Neuronal stem cell (in vitro differentiated cells): ENCODE data around the gene COG1.

Source experiments
- DNase-seq: peaks from one replicate; pipeline ENCODE4 v3.0.0-alpha.2; 2013; ENCODE audit warnings: low spot score
- H2AFZ ChIP-seq: one replicate; pipeline ENCODE4 v1.6.1; 2013; ENCODE audit warnings: mild to moderate bottlenecking, low read length, inconsistent platforms
- H2AK5ac ChIP-seq: 2 replicates; pipeline ENCODE4 v1.6.1; 2013; ENCODE audit warnings: low read depth, mild to moderate bottlenecking, inconsistent platforms, low read length, moderate library complexity, mixed read lengths
- H2BK120ac ChIP-seq: 2 replicates; pipeline ENCODE4 v1.6.1; 2013; ENCODE audit warnings: low read depth, mild to moderate bottlenecking, inconsistent platforms, low read length, moderate library complexity, mixed read lengths
- H2BK12ac ChIP-seq: one replicate; pipeline ENCODE4 v1.6.1; 2013; ENCODE audit warnings: low read length, inconsistent platforms
- H2BK15ac ChIP-seq: 2 replicates; pipeline ENCODE4 v1.6.1; 2013; ENCODE audit warnings: mild to moderate bottlenecking, low read length, inconsistent platforms, mixed read lengths
- H2BK5ac ChIP-seq: one replicate; pipeline ENCODE4 v1.6.1; 2013; ENCODE audit warnings: inconsistent platforms, mild to moderate bottlenecking, low read length, moderate library complexity
- H3K14ac ChIP-seq: one replicate; pipeline ENCODE4 v1.6.1; 2013; ENCODE audit warnings: low read length, inconsistent platforms
- H3K18ac ChIP-seq: 2 replicates; pipeline ENCODE4 v1.6.1; 2013; ENCODE audit warnings: low read length, inconsistent platforms
- H3K23ac ChIP-seq: 2 replicates; pipeline ENCODE4 v1.6.1; 2013; ENCODE audit warnings: low read depth, mild to moderate bottlenecking, mixed read lengths, low read length, inconsistent platforms; ENCODE audit not compliant: poor library complexity
- H3K27ac ChIP-seq: replicated peaks from 3 replicates; pipeline ENCODE4 v1.5.1; 2013; ENCODE audit warnings: low read length, inconsistent platforms
- H3K27me3 ChIP-seq, 3 experiments: 2 replicates each; pipeline ENCODE4 v1.6.1; 2013; ENCODE audit warnings: low read length in 3 of 3, mild to moderate bottlenecking in 2 of 3, inconsistent platforms in 1 of 3, low read depth in 1 of 3, mixed read lengths in 1 of 3, moderate library complexity in 1 of 3; ENCODE audit not compliant: control insufficient read depth in 3 of 3, insufficient read depth in 3 of 3
- H3K36me3 ChIP-seq, 2 donors: replicated peaks in 1 of 2; 2 replicates each; pipeline ENCODE4 v1.6.1; 2013; ENCODE audit warnings: low read length in 2 of 2; ENCODE audit not compliant: control insufficient read depth in 2 of 2, insufficient read depth in 2 of 2
- H3K4ac ChIP-seq: 2 replicates; pipeline ENCODE4 v1.6.1; 2013; ENCODE audit warnings: inconsistent platforms, mild to moderate bottlenecking, low read length, moderate library complexity
- H3K4me1 ChIP-seq, 2 donors: 1 replicate in 1 of 2; 2 replicates in 1 of 2; pipeline ENCODE4 v1.6.1; 2013; ENCODE audit warnings: low read length in 2 of 2, low read depth in 1 of 2; ENCODE audit not compliant: control insufficient read depth in 2 of 2, insufficient read depth in 1 of 2
- H3K4me2 ChIP-seq: one replicate; pipeline ENCODE4 v1.6.1; 2013; ENCODE audit warnings: mild to moderate bottlenecking, low read length, inconsistent platforms; ENCODE audit not compliant: insufficient read depth, poor library complexity, severe bottlenecking
- H3K4me3 ChIP-seq, 2 donors: 2 replicates each; pipeline ENCODE4 v1.5.1; 2013; ENCODE audit warnings: low read length in 2 of 2, mild to moderate bottlenecking in 2 of 2, inconsistent platforms in 1 of 2, moderate library complexity in 1 of 2
- H3K79me1 ChIP-seq: one replicate; pipeline ENCODE4 v1.6.1; 2013; ENCODE audit warnings: low read depth, mild to moderate bottlenecking, inconsistent platforms, low read length, moderate library complexity
- H3K9ac ChIP-seq: one replicate; pipeline ENCODE4 v1.6.1; 2013; ENCODE audit warnings: mild to moderate bottlenecking, low read depth, low read length, inconsistent platforms; ENCODE audit not compliant: poor library complexity
- H3K9me3 ChIP-seq, 2 donors: replicated peaks in 1 of 2; 2 replicates each; pipeline versions ENCODE3 to v1.6.1; 2013; ENCODE audit warnings: low read length in 2 of 2, mild to moderate bottlenecking in 2 of 2, inconsistent platforms in 1 of 2, low read depth in 1 of 2, mixed read lengths in 1 of 2, moderate library complexity in 1 of 2; ENCODE audit not compliant: control insufficient read depth in 2 of 2, insufficient read depth in 1 of 2
- H4K8ac ChIP-seq: one replicate; pipeline ENCODE4 v1.6.1; 2013; ENCODE audit warnings: low read depth, mild to moderate bottlenecking, inconsistent platforms, low read length, moderate library complexity
- H4K91ac ChIP-seq: one replicate; pipeline ENCODE4 v1.6.1; 2013; ENCODE audit warnings: low read length, low read depth, mild to moderate bottlenecking, inconsistent platforms; ENCODE audit not compliant: poor library complexity
- WGBS, 2 donors: extraction: QIAGEN DNeasy Blood & Tissue Kit; methylation state at CpG; one replicate each; pipeline ENCODE4 v1.1.7; 2013; ENCODE audit warnings: missing lambda C conversion rate in 2 of 2, mixed read lengths in 1 of 2; ENCODE audit not compliant: insufficient read length in 2 of 2, insufficient replicate concordance in 1 of 2; ENCODE audit errors: extremely low coverage in 2 of 2; 5-methylcytosine and 5-hydroxymethylcytosine counted together

The COG1 gene

GRCh38 chr17:73208139-73208827 is 15.4 kb downstream of the COG1 start:
- Histone ChIP-seq H3K36me3 (peaks cover 24 to 84% of the 10 kb centered on the region in 2 donors), H3K14ac (no peak overlapping the region), H3K9ac (no peak overlapping the region), H3K18ac (no peak overlapping the region), H3K23ac (no peak overlapping the region), H2AK5ac (no peak overlapping the region), H2BK15ac (no peak overlapping the region), H3K4me3 (no peak overlapping the region), H2BK5ac (no peak overlapping the region), H2BK120ac (no peak overlapping the region), H3K27ac (no peak overlapping the region), H3K27me3 (no peaks in the 10 kb centered on the region), H3K4me1 (no peaks in the 10 kb centered on the region), H2BK12ac (no peak overlapping the region), H3K4ac (no peak overlapping the region), H4K91ac (no peak overlapping the region), H3K9me3 (no peaks in the 10 kb centered on the region), H3K4me2 (no peak overlapping the region), H4K8ac (no peak overlapping the region), H3K79me1 (no peaks in the 10 kb centered on the region), H2AFZ (no peak overlapping the region)
- no CpG with 5 or more reads among the region's 16 CpGs for WGBS, 2 donors
- DNase-seq: no peak

DNA sequence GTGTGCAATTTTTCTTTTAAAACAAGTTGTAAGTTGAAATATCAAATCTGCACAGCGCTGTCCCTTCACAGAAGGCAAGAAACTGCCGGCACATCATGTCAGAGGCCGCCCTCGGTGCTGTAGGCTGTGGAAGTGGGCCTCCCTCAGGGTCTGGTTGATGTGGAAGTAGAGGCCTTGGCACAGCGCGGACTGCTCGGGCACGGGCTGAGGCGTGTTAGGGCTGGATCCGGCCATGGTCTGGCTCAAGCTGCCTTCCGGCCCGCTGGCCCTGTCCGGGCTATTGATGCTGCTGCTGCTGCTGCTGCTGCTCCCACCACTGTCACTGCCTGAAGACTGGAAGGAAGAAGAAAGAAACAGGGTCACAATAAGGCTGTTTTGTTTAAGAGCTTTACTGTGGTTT is 16.6 kb downstream of the COG1 start:
- H3K36me3 ChIP-seq: peaks cover 18 to 76% of the 10 kb centered on the region in 2 donors
- no peak overlapping the region for H2BK15ac ChIP-seq
- H2AFZ ChIP-seq: no peak overlapping the region

DNA sequence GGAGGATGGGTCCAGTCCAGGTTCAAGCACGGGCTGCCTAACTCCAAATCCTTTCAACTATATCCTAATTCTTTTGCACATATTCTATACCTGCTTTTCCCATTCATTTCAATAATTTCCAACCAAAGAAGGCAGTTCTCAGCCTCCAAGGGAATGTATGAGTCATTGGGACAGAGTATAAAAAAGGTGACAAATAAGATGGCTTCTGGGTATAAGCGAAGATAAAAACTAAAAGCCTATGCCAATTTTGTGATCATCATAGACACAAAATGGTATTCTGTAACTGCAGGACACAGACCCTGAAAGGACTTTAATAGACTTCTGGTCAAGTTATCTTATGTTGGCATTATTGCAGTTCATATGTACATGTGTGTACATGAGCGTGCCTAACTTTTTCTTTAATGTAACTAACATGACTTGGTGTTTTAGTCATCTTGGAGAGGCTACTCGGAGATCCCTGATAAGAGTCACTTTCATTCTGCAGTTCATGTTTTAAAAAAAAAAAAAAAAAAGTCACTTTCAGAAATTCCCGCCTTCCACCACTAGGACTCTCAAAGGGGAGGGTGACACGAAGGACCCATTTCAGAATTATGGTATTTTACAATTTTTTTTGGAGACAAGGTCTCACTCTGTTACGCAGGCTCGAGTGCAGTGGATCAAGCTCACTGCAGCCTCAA is 17.3 kb downstream of the COG1 start:
- Histone ChIP-seq H2AK5ac (no peak overlapping the region), H4K8ac (no peak overlapping the region), H2BK12ac (no peak overlapping the region), H3K27me3 (no peaks in the 10 kb centered on the region), H3K4ac (no peak overlapping the region), H2BK5ac (no peak overlapping the region), H3K9me3 (no peaks in the 10 kb centered on the region), H2AFZ (no peak overlapping the region), H3K4me3 (no peak overlapping the region), H2BK15ac (no peak overlapping the region), H3K79me1 (peaks cover 1% of the 10 kb centered on the region), H2BK120ac (no peak overlapping the region), H3K4me1 (no peaks in the 10 kb centered on the region), H3K9ac (no peak overlapping the region), H3K18ac (no peak overlapping the region), H3K36me3 (peaks cover 18 to 75% of the 10 kb centered on the region in 2 donors), H3K4me2 (no peak overlapping the region), H3K23ac (no peak overlapping the region), H3K27ac (no peak overlapping the region), H3K14ac (no peak overlapping the region), H4K91ac (no peak overlapping the region)
- no CpG with 5 or more reads among the region's 8 CpGs for WGBS, 2 donors
- no peak for DNase-seq

More for the DNA sequence above, 16.6 kb downstream of the COG1 start:
- Histone ChIP-seq H3K23ac (no peak overlapping the region), H2BK5ac (no peak overlapping the region), H3K27ac (no peak overlapping the region), H4K91ac (no peak overlapping the region), H3K14ac (peak overlapping the region; percentile 21), H2AK5ac (no peak overlapping the region), H2BK12ac (no peak overlapping the region), H2BK120ac (no peak overlapping the region), H3K4me3 (no peak overlapping the region), H3K9me3 (no peaks in the 10 kb centered on the region), H3K4ac (no peak overlapping the region), H3K4me2 (no peak overlapping the region), H3K18ac (no peak overlapping the region), H3K27me3 (no peaks in the 10 kb centered on the region), H3K9ac (no peak overlapping the region), H3K4me1 (no peaks in the 10 kb centered on the region), H4K8ac (no peak overlapping the region), H3K79me1 (peaks cover 1% of the 10 kb centered on the region)
- no CpG with 5 or more reads among the region's 13 CpGs for WGBS, 2 donors
- DNase-seq: no peak

DNA sequence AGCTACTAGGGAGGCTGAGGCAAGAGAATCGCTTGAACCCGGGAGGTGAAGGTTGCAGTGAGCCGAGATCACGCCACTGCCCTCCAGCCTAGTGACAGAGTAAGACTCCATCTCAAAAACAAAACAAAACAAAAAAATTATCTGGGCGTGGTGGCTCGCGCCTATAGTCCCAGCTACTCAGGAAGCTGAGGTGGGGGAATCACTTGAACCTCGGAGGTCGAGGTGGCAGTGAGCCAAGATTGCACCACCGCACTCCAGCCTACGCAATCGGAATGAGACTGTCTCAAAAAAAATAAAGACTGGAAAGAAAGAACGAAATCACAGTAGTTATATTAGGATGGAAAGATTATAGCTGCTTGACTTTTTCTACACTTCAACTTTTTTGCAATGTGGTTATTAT is 18.9 kb downstream of the COG1 start:
- Histone ChIP-seq H2BK12ac (no peak overlapping the region), H3K27ac (no peak overlapping the region), H3K4me3 (no peak overlapping the region), H3K4me1 (no peaks in the 10 kb centered on the region), H3K79me1 (peaks cover 6% of the 10 kb centered on the region), H3K4ac (no peak overlapping the region), H4K91ac (no peak overlapping the region), H2AK5ac (no peak overlapping the region), H3K18ac (no peak overlapping the region), H2BK5ac (no peak overlapping the region), H3K27me3 (no peaks in the 10 kb centered on the region), H2BK120ac (no peak overlapping the region), H3K9me3 (no peaks in the 10 kb centered on the region), H3K36me3 (peaks cover 7 to 73% of the 10 kb centered on the region in 2 donors), H3K23ac (no peak overlapping the region), H3K4me2 (no peak overlapping the region), H2BK15ac (no peak overlapping the region), H3K9ac (no peak overlapping the region), H2AFZ (no peak overlapping the region), H3K14ac (no peak overlapping the region), H4K8ac (no peak overlapping the region)
- no peak for DNase-seq
- WGBS, 2 donors: no CpG with 5 or more reads among the region's 13 CpGs
